GM12874 (cell line): ENCODE measurements around the gene CCDC74B.
"Not testable (repeated sequence)": the region's sequence is repeated elsewhere in the genome, so short reads cannot be mapped to it uniquely, and the experiment has no call there.

Experiments used
- CTCF ChIP-seq: IDR thresholded peaks from 2 replicates; pipeline ENCODE4 v1.5.1; 2011; ENCODE audit warnings: low read depth, mild to moderate bottlenecking, control low read depth, low read length, moderate library complexity; ENCODE audit not compliant: insufficient read depth

Gene CCDC74B

GRCh38 chr2:130135692-130136541 is 9.0 kb downstream of the CCDC74B start:
- TF ChIP-seq CTCF, result no peak

GRCh38 chr2:130129120-130129829 is 15.6 kb downstream of the CCDC74B start, which contains the start of gene POTEF:
Gene POTEF (minus strand): TSS chr2:130129222. CDS start chr2:130120515, 8,707 bp downstream.
- not testable (repeated sequence) for TF ChIP-seq CTCF
